Vagina (tissue), 2 donors: Measurements from ENCODE around the gene CLDND2.

Source experiments
- CTCF ChIP-seq, 3 experiments: fragments of 450-650 bp in 2 of 3; fragments of 200-600 bp in 1 of 3; sonication (generic) in 1 of 3; IDR thresholded peaks; one replicate each; pipeline ENCODE4 v1.5.1; 2017 to 2019; ENCODE audit warnings: antibody characterized with exemption in 3 of 3, mild to moderate bottlenecking in 2 of 3, moderate library complexity in 2 of 3
- POLR2A ChIP-seq, 2 donors: fragments of 450-650 bp; IDR thresholded peaks; one replicate each; pipeline ENCODE4 v1.6.1; 2017; ENCODE audit warnings: antibody characterized with exemption in 2 of 2, mild to moderate bottlenecking in 2 of 2, moderate library complexity in 2 of 2
- POLR2AphosphoS5 ChIP-seq, 2 donors: sonication (generic); formaldehyde crosslinking; IDR thresholded peaks; one replicate each; pipeline ENCODE4 v1.9.0; 2017; ENCODE audit warnings: antibody characterized with exemption in 2 of 2, mild to moderate bottlenecking in 2 of 2, low read depth in 1 of 2; ENCODE audit not compliant: insufficient read depth in 1 of 2

- TF ChIP-seq CTCF (IDR thresholded peaks at IDR 0.05) = no peak
- no peak for TF ChIP-seq POLR2AphosphoS5 (IDR thresholded peaks at IDR 0.05; ENCODE audit: insufficient read depth in 1 of 2, low read depth in 1 of 2)
- TF ChIP-seq POLR2A (IDR thresholded peaks at IDR 0.05) = peak in 1 of 2 donors; percentile 1
Measured at GRCh38 chr19:51365965-51366388, 2.8 kb downstream of the CLDND2 start, which contains the start of gene ETFB.
